ENCODE data around the gene THAP12.
"Not testable (repeated sequence)": the region's sequence is repeated elsewhere in the genome, so short reads cannot be mapped to it uniquely, and the experiment has no call there.

THAP12 gene, protein sequence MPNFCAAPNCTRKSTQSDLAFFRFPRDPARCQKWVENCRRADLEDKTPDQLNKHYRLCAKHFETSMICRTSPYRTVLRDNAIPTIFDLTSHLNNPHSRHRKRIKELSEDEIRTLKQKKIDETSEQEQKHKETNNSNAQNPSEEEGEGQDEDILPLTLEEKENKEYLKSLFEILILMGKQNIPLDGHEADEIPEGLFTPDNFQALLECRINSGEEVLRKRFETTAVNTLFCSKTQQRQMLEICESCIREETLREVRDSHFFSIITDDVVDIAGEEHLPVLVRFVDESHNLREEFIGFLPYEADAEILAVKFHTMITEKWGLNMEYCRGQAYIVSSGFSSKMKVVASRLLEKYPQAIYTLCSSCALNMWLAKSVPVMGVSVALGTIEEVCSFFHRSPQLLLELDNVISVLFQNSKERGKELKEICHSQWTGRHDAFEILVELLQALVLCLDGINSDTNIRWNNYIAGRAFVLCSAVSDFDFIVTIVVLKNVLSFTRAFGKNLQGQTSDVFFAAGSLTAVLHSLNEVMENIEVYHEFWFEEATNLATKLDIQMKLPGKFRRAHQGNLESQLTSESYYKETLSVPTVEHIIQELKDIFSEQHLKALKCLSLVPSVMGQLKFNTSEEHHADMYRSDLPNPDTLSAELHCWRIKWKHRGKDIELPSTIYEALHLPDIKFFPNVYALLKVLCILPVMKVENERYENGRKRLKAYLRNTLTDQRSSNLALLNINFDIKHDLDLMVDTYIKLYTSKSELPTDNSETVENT

GRCh38 chr11:76380977-76381719, at the start of gene THAP12, which contains the start of gene GVQW3:
THAP12 (minus strand) TSS chr11:76381132; CDS start chr11:76380836, 296 bp downstream.
GVQW3 (plus strand) TSS chr11:76381323; CDS start chr11:76381829, 506 bp downstream.
- Histone ChIP-seq H3K4me1 (ENCODE audit: insufficient read depth, low read length) (peaks cover 19% of the 10 kb centered on the region; the same call in 1 of the 2 replicates), H3K9ac (ENCODE audit: low read depth, low read length) (peak within 1 kb of the TSS; percentile 81), H3K36me3 (ENCODE audit: insufficient read depth, low read depth, low read length) (0 out of 2 replicates have a peak, but pooled peaks cover 9% of the 10 kb centered on the region), H3K4me3 (ENCODE audit: low read length) (peak within 1 kb of the TSS; percentile 97), H3K9me3 (ENCODE audit: insufficient read depth, low read depth, low read length) (no peaks in the 10 kb centered on the region), H3K27me3 (ENCODE audit: insufficient read depth, low read length) (no peaks in the 10 kb centered on the region), H3K27ac (ENCODE audit: low read length) (no peak within 1 kb of the TSS)

- Histone ChIP-seq H3K27ac (ENCODE audit: low read length) (no peak overlapping the region), H3K27me3 (ENCODE audit: insufficient read depth, low read length) (no peaks in the 10 kb centered on the region), H3K4me1 (ENCODE audit: insufficient read depth, low read length) (no peaks in the 10 kb centered on the region), H3K9ac (ENCODE audit: low read depth, low read length) (no peak overlapping the region), H3K36me3 (ENCODE audit: insufficient read depth, low read depth, low read length) (no peaks in the 10 kb centered on the region), H3K4me3 (ENCODE audit: low read length) (no peak overlapping the region), H3K9me3 (ENCODE audit: insufficient read depth, low read depth, low read length) (no peaks in the 10 kb centered on the region)
These were observed 45.7 kb upstream of the THAP12 start for GRCh38 chr11:76426660-76427059.

DNA sequence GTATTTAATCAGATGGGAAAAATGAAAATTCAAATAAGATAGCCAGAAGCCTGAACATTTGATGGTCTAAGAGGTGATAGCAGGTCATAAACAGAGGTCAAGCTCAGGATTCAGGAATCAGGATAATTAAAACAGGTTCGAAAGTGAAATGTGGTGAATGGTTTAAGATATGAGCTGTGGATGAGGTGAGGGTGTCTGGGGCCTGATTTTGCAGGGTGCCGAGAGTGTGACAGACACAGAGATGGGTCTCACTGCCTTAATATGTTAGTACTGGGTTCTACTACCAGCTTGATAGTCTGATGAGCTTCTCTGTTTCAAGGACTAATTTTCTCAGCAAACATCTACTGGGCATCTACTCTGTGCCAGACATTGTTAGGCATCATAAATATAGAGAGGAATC, 44.0 kb upstream of the THAP12 start:
- H3K27ac ChIP-seq (ENCODE audit: low read length) = no peak overlapping the region

DNA sequence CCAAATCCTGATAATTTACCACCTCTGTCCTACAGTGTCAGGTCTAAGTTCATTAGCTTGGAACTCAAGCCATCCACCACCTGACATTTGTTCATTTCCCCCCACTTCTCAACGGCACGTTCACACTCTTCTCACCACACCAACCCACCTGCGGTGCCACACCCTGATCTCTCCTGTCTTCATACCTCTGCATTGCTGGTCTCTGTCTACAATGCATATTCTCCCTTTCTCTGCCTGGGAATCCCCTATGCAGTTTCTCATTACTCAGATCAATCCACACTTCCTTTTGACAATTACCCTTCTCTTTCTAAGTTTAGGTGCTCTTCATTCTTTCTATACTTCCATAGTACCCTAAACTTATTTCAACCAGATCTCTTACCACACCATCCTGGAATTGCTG, 43.4 kb upstream of the THAP12 start:
- Histone ChIP-seq H3K4me3 (ENCODE audit: low read length) (no peak overlapping the region), H3K9me3 (ENCODE audit: insufficient read depth, low read depth, low read length) (no peaks in the 10 kb centered on the region), H3K27me3 (ENCODE audit: insufficient read depth, low read length) (no peaks in the 10 kb centered on the region), H3K4me1 (ENCODE audit: insufficient read depth, low read length) (no peaks in the 10 kb centered on the region), H3K36me3 (ENCODE audit: insufficient read depth, low read depth, low read length) (no peaks in the 10 kb centered on the region), H3K27ac (ENCODE audit: low read length) (no peak overlapping the region), H3K9ac (ENCODE audit: low read depth, low read length) (no peak overlapping the region)

More for the DNA sequence above, 44.0 kb upstream of the THAP12 start:
- Histone ChIP-seq H3K36me3 (ENCODE audit: insufficient read depth, low read depth, low read length) (no peaks in the 10 kb centered on the region), H3K4me3 (ENCODE audit: low read length) (no peak overlapping the region), H3K9me3 (ENCODE audit: insufficient read depth, low read depth, low read length) (no peaks in the 10 kb centered on the region), H3K9ac (ENCODE audit: low read depth, low read length) (no peak overlapping the region), H3K4me1 (ENCODE audit: insufficient read depth, low read length) (no peaks in the 10 kb centered on the region), H3K27me3 (ENCODE audit: insufficient read depth, low read length) (no peaks in the 10 kb centered on the region)

GRCh38 chr11:76419896-76420295, 39.0 kb upstream of the THAP12 start:
- no peaks in the 10 kb centered on the region for H3K36me3 ChIP-seq (ENCODE audit: insufficient read depth, low read depth, low read length)
- no peak overlapping the region for H3K27ac ChIP-seq (ENCODE audit: low read length)
- H3K4me3 ChIP-seq (ENCODE audit: low read length) = no peak overlapping the region
- H3K4me1 ChIP-seq (ENCODE audit: insufficient read depth, low read length) = no peaks in the 10 kb centered on the region
- H3K9ac ChIP-seq (ENCODE audit: low read depth, low read length) = no peak overlapping the region
- no peaks in the 10 kb centered on the region for H3K9me3 ChIP-seq (ENCODE audit: insufficient read depth, low read depth, low read length)
- 0 out of 2 replicates have a peak, but pooled peaks cover 4% of the 10 kb centered on the region for H3K27me3 ChIP-seq (ENCODE audit: insufficient read depth, low read length)

DNA sequence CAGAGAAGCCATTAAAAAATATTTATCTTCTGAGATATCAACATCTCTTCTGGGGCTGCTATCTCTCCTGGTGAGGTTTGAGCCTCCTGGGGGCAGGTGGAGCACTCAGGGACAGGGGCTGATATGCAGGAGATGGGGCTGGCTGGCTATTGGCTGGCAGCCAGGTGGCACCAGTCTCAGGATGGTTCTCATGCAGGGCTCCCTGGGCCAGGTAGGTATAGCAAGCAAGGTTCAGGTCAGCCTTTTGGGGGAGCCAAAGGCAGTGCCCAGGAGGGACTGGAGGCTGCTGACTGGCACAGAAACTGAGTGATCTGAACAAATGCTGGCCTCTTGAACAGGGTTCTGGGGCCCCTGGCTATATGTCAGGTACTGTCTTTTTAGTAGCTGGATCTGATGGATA, 34.1 kb upstream of the THAP12 start:
- H3K4me1 ChIP-seq (ENCODE audit: insufficient read depth, low read length) = no peaks in the 10 kb centered on the region
- 0 out of 2 replicates have a peak, but pooled peaks cover 4% of the 10 kb centered on the region for H3K27me3 ChIP-seq (ENCODE audit: insufficient read depth, low read length)
- no peak overlapping the region for H3K4me3 ChIP-seq (ENCODE audit: low read length)
- no peak overlapping the region for H3K9ac ChIP-seq (ENCODE audit: low read depth, low read length)
- no peak overlapping the region for H3K27ac ChIP-seq (ENCODE audit: low read length)
- H3K36me3 ChIP-seq (ENCODE audit: insufficient read depth, low read depth, low read length) = no peaks in the 10 kb centered on the region
- no peaks in the 10 kb centered on the region for H3K9me3 ChIP-seq (ENCODE audit: insufficient read depth, low read depth, low read length)

GRCh38 chr11:76410851-76411357, 30.0 kb upstream of the THAP12 start:
- H3K27me3 ChIP-seq (ENCODE audit: insufficient read depth, low read length) = no peaks in the 10 kb centered on the region
- H3K9me3 ChIP-seq (ENCODE audit: insufficient read depth, low read depth, low read length) = no peaks in the 10 kb centered on the region
- H3K9ac ChIP-seq (ENCODE audit: low read depth, low read length) = no peak overlapping the region

GRCh38 chr11:76408171-76408965, 27.4 kb upstream of the THAP12 start:
- Histone ChIP-seq H3K27me3 (ENCODE audit: insufficient read depth, low read length) (no peaks in the 10 kb centered on the region), H3K27ac (ENCODE audit: low read length) (no peak overlapping the region), H3K36me3 (ENCODE audit: insufficient read depth, low read depth, low read length) (no peaks in the 10 kb centered on the region), H3K9me3 (ENCODE audit: insufficient read depth, low read depth, low read length) (no peaks in the 10 kb centered on the region), H3K9ac (ENCODE audit: low read depth, low read length) (no peak overlapping the region), H3K4me1 (ENCODE audit: insufficient read depth, low read length) (no peaks in the 10 kb centered on the region), H3K4me3 (ENCODE audit: low read length) (no peak overlapping the region)

More at GRCh38 chr11:76410851-76411357, 30.0 kb upstream of the THAP12 start:
- no peak overlapping the region for H3K4me3 ChIP-seq (ENCODE audit: low read length)
- no peaks in the 10 kb centered on the region for H3K4me1 ChIP-seq (ENCODE audit: insufficient read depth, low read length)
- no peaks in the 10 kb centered on the region for H3K36me3 ChIP-seq (ENCODE audit: insufficient read depth, low read depth, low read length)
- H3K27ac ChIP-seq (ENCODE audit: low read length) = no peak overlapping the region

GRCh38 chr11:76406359-76406758, 25.4 kb upstream of the THAP12 start:
- Histone ChIP-seq H3K9ac (ENCODE audit: low read depth, low read length) (no peak overlapping the region), H3K27me3 (ENCODE audit: insufficient read depth, low read length) (no peaks in the 10 kb centered on the region), H3K4me3 (ENCODE audit: low read length) (no peak overlapping the region), H3K4me1 (ENCODE audit: insufficient read depth, low read length) (no peaks in the 10 kb centered on the region), H3K9me3 (ENCODE audit: insufficient read depth, low read depth, low read length) (no peaks in the 10 kb centered on the region), H3K36me3 (ENCODE audit: insufficient read depth, low read depth, low read length) (no peaks in the 10 kb centered on the region), H3K27ac (ENCODE audit: low read length) (no peak overlapping the region)

DNA sequence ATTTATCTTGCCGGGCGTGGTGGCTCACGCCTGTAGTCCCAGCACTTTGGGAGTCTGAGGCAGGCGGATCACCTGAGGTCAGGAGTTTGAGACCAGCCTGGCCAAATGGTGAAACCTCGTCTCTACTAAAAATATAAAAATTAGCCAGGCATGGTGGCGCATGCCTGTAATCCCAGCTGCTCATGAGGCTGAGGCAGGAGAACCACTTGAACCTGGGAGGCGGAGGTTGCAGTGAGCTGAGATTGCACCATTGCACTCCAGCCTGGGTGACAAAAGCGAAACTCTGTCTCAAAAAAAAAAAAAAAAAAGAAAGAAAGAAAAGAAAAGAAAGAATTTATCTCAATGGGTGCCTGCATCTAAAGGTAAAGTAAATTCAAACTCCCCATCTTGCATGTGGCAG, 20.6 kb upstream of the THAP12 start:
- not testable (repeated sequence) for H3K9ac ChIP-seq (ENCODE audit: low read depth, low read length); H3K36me3 ChIP-seq (ENCODE audit: insufficient read depth, low read depth, low read length); H3K4me1 ChIP-seq (ENCODE audit: insufficient read depth, low read length); H3K27ac ChIP-seq (ENCODE audit: low read length); H3K27me3 ChIP-seq (ENCODE audit: insufficient read depth, low read length); H3K4me3 ChIP-seq (ENCODE audit: low read length); H3K9me3 ChIP-seq (ENCODE audit: insufficient read depth, low read depth, low read length)

DNA sequence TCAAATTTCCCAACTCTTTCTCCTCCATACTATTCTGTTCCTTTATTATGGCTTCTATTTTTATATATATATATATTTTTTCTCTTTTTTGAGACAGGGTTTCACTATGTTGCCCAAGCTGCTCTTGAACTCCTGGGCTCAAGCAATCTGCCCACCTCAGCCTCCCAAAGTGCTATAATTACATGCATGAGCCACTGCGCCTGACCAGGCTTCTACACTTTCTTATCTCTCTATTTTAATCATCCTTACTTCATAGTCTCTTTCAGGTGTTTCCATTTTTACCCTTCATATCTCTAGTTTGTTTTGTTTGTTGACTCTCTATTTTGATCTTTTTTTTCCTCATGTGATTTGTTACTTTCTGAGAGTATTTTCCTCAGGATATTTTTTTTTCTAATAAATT, 20.0 kb upstream of the THAP12 start:
- no peaks in the 10 kb centered on the region for H3K36me3 ChIP-seq (ENCODE audit: insufficient read depth, low read depth, low read length)
- no peaks in the 10 kb centered on the region for H3K27me3 ChIP-seq (ENCODE audit: insufficient read depth, low read length)
- H3K27ac ChIP-seq (ENCODE audit: low read length) = no peak overlapping the region
- H3K4me3 ChIP-seq (ENCODE audit: low read length) = no peak overlapping the region
- no peaks in the 10 kb centered on the region for H3K9me3 ChIP-seq (ENCODE audit: insufficient read depth, low read depth, low read length)
- H3K9ac ChIP-seq (ENCODE audit: low read depth, low read length) = no peak overlapping the region
- no peaks in the 10 kb centered on the region for H3K4me1 ChIP-seq (ENCODE audit: insufficient read depth, low read length)
